IMR-90 (cell line): ENCODE measurements around the gene CSNK2A3.

Experiments used
- TF ChIP-seq, protein P1 (sequence below): conservative IDR thresholded peaks from 2 replicates; pipeline ENCODE4 v1.5.1; 2012; ENCODE audit warnings: mild to moderate bottlenecking, low read depth, low read length, improper control_type of control experiment
- TF ChIP-seq, protein P2 (sequence below): fragments of 150-350 bp; IDR thresholded peaks from 2 replicates; pipeline ENCODE4 v1.6.1; 2017; ENCODE audit warnings: mild to moderate bottlenecking, antibody characterized with exemption, low read length, low read depth

DNA sequence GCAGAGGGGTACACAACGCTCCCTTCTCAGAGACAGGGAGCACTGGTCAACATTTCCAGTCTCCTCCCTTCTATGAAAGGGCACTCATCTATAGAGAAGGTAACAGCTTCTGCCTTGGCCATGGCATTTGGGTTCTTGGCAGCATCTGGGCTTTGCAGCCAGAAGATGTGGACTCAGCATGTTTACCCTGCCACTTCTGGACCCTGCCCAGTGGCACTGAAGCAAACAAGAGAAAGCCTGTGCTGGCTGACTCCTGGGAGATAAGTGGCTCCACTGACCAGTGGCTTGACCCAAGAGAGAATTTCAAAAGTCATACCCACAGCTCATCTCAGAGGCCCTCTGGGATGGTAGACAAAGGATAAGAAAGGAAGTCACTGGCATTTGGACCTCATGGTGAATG, 8.0 kb downstream of the CSNK2A3 start:
- TF ChIP-seq, protein P1, sequence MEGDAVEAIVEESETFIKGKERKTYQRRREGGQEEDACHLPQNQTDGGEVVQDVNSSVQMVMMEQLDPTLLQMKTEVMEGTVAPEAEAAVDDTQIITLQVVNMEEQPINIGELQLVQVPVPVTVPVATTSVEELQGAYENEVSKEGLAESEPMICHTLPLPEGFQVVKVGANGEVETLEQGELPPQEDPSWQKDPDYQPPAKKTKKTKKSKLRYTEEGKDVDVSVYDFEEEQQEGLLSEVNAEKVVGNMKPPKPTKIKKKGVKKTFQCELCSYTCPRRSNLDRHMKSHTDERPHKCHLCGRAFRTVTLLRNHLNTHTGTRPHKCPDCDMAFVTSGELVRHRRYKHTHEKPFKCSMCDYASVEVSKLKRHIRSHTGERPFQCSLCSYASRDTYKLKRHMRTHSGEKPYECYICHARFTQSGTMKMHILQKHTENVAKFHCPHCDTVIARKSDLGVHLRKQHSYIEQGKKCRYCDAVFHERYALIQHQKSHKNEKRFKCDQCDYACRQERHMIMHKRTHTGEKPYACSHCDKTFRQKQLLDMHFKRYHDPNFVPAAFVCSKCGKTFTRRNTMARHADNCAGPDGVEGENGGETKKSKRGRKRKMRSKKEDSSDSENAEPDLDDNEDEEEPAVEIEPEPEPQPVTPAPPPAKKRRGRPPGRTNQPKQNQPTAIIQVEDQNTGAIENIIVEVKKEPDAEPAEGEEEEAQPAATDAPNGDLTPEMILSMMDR, result no peak
- TF ChIP-seq, protein P2, sequence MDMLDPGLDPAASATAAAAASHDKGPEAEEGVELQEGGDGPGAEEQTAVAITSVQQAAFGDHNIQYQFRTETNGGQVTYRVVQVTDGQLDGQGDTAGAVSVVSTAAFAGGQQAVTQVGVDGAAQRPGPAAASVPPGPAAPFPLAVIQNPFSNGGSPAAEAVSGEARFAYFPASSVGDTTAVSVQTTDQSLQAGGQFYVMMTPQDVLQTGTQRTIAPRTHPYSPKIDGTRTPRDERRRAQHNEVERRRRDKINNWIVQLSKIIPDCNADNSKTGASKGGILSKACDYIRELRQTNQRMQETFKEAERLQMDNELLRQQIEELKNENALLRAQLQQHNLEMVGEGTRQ, result no peak
